ENCODE results near the gene SLC23A3. TPM values are rescaled to one million over a fixed set of nuclear protein-coding genes. Genes with fewer than 3 reads are reported as not detected.

The SLC23A3 gene
- total and polyA plus RNA-seq, 7 donors: 0.09 to 0.86 (median 0.14) TPM; not detected in 1

- Histone ChIP-seq H3K4me3 (no peak overlapping the region), H3K36me3 (ENCODE audit: insufficient read depth in 1 of 2, low read depth in 1 of 2) (no peaks in the 10 kb centered on the region), H3K27ac (no peak overlapping the region), H3K27me3 (ENCODE audit: insufficient read depth in 3 of 3, low read length in 2 of 3) (no peaks in the 10 kb centered on the region), H3K9me3 (no peaks in the 10 kb centered on the region), H3K4me1 (no peaks in the 10 kb centered on the region)
- no peak for TF ChIP-seq CTCF (IDR thresholded peaks at IDR 0.05)
- ATAC-seq: no peak
- intact Hi-C loops (cut with DNase I): loop anchor here (2.0 to 5.0 kb wide), 3 partner anchors 41 to 60 kb away; no protein-coding TSS in a partner anchor
- DNase-seq: no peak
- 56 to 73% (median 65%) methylated on average over 12 of the region's 12 CpGs for WGBS, 3 donors
Measured at GRCh38 chr2:219118504-219118903, 51.3 kb downstream of the SLC23A3 start.

- H3K36me3 ChIP-seq (ENCODE audit: insufficient read depth in 1 of 2, low read depth in 1 of 2): no peaks in the 10 kb centered on the region
- ATAC-seq (no peak), DNase-seq (no peak)
- H3K4me3 ChIP-seq: no peak overlapping the region
- no peak for TF ChIP-seq CTCF (IDR thresholded peaks at IDR 0.05)
- intact Hi-C loops (cut with DNase I): loop anchor here (5.0 kb wide), 2 partner anchors 40 to 45 kb away; no protein-coding TSS in a partner anchor
- 80 to 82% (median 81%) methylated on average over 8 of the region's 8 CpGs for WGBS, 3 donors
- H3K9me3 ChIP-seq: no peaks in the 10 kb centered on the region
- H3K27ac ChIP-seq: no peak overlapping the region
- no peaks in the 10 kb centered on the region for H3K4me1 ChIP-seq
- no peaks in the 10 kb centered on the region for H3K27me3 ChIP-seq (ENCODE audit: insufficient read depth in 3 of 3, low read length in 2 of 3)
Measured at GRCh38 chr2:219116776-219117646, 52.8 kb downstream of the SLC23A3 start.

GRCh38 chr2:219112651-219113338, 57.0 kb downstream of the SLC23A3 start:
- Histone ChIP-seq H3K4me1 (no peaks in the 10 kb centered on the region), H3K4me3 (no peak overlapping the region), H3K27ac (no peak overlapping the region), H3K27me3 (ENCODE audit: insufficient read depth in 3 of 3, low read length in 2 of 3) (no peaks in the 10 kb centered on the region), H3K9me3 (no peaks in the 10 kb centered on the region), H3K36me3 (ENCODE audit: insufficient read depth in 1 of 2, low read depth in 1 of 2) (no peaks in the 10 kb centered on the region)
- TF ChIP-seq CTCF (IDR thresholded peaks at IDR 0.05): no peak
- no peak for DNase-seq
- 86 to 87% (median 86%) methylated on average over 9 of the region's 9 CpGs for WGBS, 3 donors
- intact Hi-C loops (cut with DNase I): no loop called here
- ATAC-seq: no peak

- ATAC-seq: no peak
- peaks cover 3% of the 10 kb centered on the region for H3K4me1 ChIP-seq
- 93 to 96% (median 96%) methylated on average over 2 of the region's 2 CpGs for WGBS, 3 donors
- no peak overlapping the region for H3K4me3 ChIP-seq
- intact Hi-C loops (cut with DNase I): no loop called here
- no peaks in the 10 kb centered on the region for H3K9me3 ChIP-seq
- DNase-seq: no peak
- no peak for TF ChIP-seq CTCF (IDR thresholded peaks at IDR 0.05)
- no peaks in the 10 kb centered on the region for H3K27me3 ChIP-seq (ENCODE audit: insufficient read depth in 3 of 3, low read length in 2 of 3)
- no peaks in the 10 kb centered on the region for H3K36me3 ChIP-seq (ENCODE audit: insufficient read depth in 1 of 2, low read depth in 1 of 2)
- no peak overlapping the region for H3K27ac ChIP-seq
Measured at GRCh38 chr2:219112062-219112406, 57.8 kb downstream of the SLC23A3 start.

Other genes with a start within 250 kb of the SLC23A3 start
- gene CDK5R2, start 210.4 kb downstream of the SLC23A3 start, total RNA-seq: not detected
- gene CDK5R2, start 210.4 kb downstream of the SLC23A3 start, polyA plus RNA-seq: under 1 TPM in 1 of 3 donors, not detected in 2; 0.03 TPM
- gene FEV, start 184.8 kb downstream of the SLC23A3 start, total RNA-seq: not detected
- not detected for gene FEV, start 184.8 kb downstream of the SLC23A3 start, polyA plus RNA-seq
- not detected for gene CRYBA2, start 176.6 kb downstream of the SLC23A3 start, total RNA-seq
- gene CRYBA2, start 176.6 kb downstream of the SLC23A3 start, polyA plus RNA-seq: under 1 TPM in 1 of 3 donors, not detected in 2; 0.08 TPM
- gene CFAP65, start 128.5 kb downstream of the SLC23A3 start, total RNA-seq: not detected
- gene CFAP65, start 128.5 kb downstream of the SLC23A3 start, polyA plus RNA-seq: not detected
- not detected for gene IHH, start 109.1 kb downstream of the SLC23A3 start, total RNA-seq
- under 1 TPM in 2 of 3 donors, not detected in 1; 0.03 to 0.12 TPM for gene IHH, start 109.1 kb downstream of the SLC23A3 start, polyA plus RNA-seq
- gene NHEJ1, start 9.2 kb downstream of the SLC23A3 start, total RNA-seq: 10 to 100 TPM; 11.5 to 18.5 (median 13.4) TPM
- 10 to 100 TPM; 10.7 to 20.5 (median 15.5) TPM for gene NHEJ1, start 9.2 kb downstream of the SLC23A3 start, polyA plus RNA-seq
- 10 to 100 TPM; 58.5 to 76.0 (median 70.0) TPM for gene CNPPD1, start 6.9 kb upstream of the SLC23A3 start, total RNA-seq
- gene CNPPD1, start 6.9 kb upstream of the SLC23A3 start, polyA plus RNA-seq: 10 to 100 TPM; 71.0 to 81.5 (median 72.7) TPM
- gene RETREG2, start 8.2 kb upstream of the SLC23A3 start, total RNA-seq: 10 to 100 TPM; 28.1 to 38.1 (median 37.1) TPM
- 10 to 100 TPM; 36.5 to 71.4 (median 62.2) TPM for gene RETREG2, start 8.2 kb upstream of the SLC23A3 start, polyA plus RNA-seq
- 10 to 100 TPM; 19.0 to 26.6 (median 22.1) TPM for gene ZFAND2B, start 36.8 kb upstream of the SLC23A3 start, total RNA-seq
- 10 to 100 TPM; 22.4 to 46.2 (median 32.6) TPM for gene ZFAND2B, start 36.8 kb upstream of the SLC23A3 start, polyA plus RNA-seq
- 10 to 100 TPM; 24.4 to 55.7 (median 43.5) TPM for gene ABCB6, start 48.9 kb upstream of the SLC23A3 start, total RNA-seq
- gene ABCB6, start 48.9 kb upstream of the SLC23A3 start, polyA plus RNA-seq: 10 to 100 TPM; 31.0 to 64.9 (median 42.2) TPM
- 100 to 1,000 TPM; 111 to 180 (median 122) TPM for gene ATG9A, start 59.6 kb upstream of the SLC23A3 start, total RNA-seq
- gene ATG9A, start 59.6 kb upstream of the SLC23A3 start, polyA plus RNA-seq: 100 to 1,000 TPM in 1 of 3 donors, 10 to 100 TPM in 2; 41.6 to 107 (median 74.0) TPM
- 10 to 100 TPM in 3 of 4 donors, 1 to 10 TPM in 1; 9.3 to 29.4 (median 15.2) TPM for gene ANKZF1, start 59.8 kb upstream of the SLC23A3 start, total RNA-seq
- 10 to 100 TPM in 2 of 3 donors, 1 to 10 TPM in 1; 8.7 to 27.8 (median 14.9) TPM for gene ANKZF1, start 59.8 kb upstream of the SLC23A3 start, polyA plus RNA-seq
- 1 to 10 TPM in 1 of 4 donors, under 1 TPM in 3; 0.59 to 1.6 (median 0.92) TPM for gene GLB1L, start 75.4 kb upstream of the SLC23A3 start, total RNA-seq
- 1 to 10 TPM in 1 of 3 donors, under 1 TPM in 2; 0.55 to 3.7 (median 0.82) TPM for gene GLB1L, start 75.4 kb upstream of the SLC23A3 start, polyA plus RNA-seq
- 10 to 100 TPM; 11.6 to 16.7 (median 14.3) TPM for gene STK16, start 75.5 kb upstream of the SLC23A3 start, total RNA-seq
- gene STK16, start 75.5 kb upstream of the SLC23A3 start, polyA plus RNA-seq: 10 to 100 TPM; 15.8 to 38.5 (median 29.7) TPM
- not detected for gene TUBA4B, start 83.2 kb upstream of the SLC23A3 start, total RNA-seq
- gene TUBA4B, start 83.2 kb upstream of the SLC23A3 start, polyA plus RNA-seq: under 1 TPM in 1 of 3 donors, not detected in 2; 0.06 TPM
- 100 to 1,000 TPM; 522 to 707 (median 613) TPM for gene TUBA4A, start 83.9 kb upstream of the SLC23A3 start, total RNA-seq
- gene TUBA4A, start 83.9 kb upstream of the SLC23A3 start, polyA plus RNA-seq: 100 to 1,000 TPM; 291 to 618 (median 508) TPM
- 100 to 1,000 TPM in 3 of 4 donors, 10 to 100 TPM in 1; 93.1 to 173 (median 117) TPM for gene DNAJB2, start 109.3 kb upstream of the SLC23A3 start, total RNA-seq
- gene DNAJB2, start 109.3 kb upstream of the SLC23A3 start, polyA plus RNA-seq: 100 to 1,000 TPM in 2 of 3 donors, 10 to 100 TPM in 1; 99.6 to 204 (median 100) TPM
- gene PTPRN, start 139.4 kb upstream of the SLC23A3 start, total RNA-seq: 1 to 10 TPM in 1 of 4 donors, under 1 TPM in 1, not detected in 2; 0.91 to 1.1 TPM
- under 1 TPM; 0.03 to 0.17 (median 0.04) TPM for gene PTPRN, start 139.4 kb upstream of the SLC23A3 start, polyA plus RNA-seq
- not detected for gene RESP18, start 162.7 kb upstream of the SLC23A3 start, total RNA-seq
- not detected for gene RESP18, start 162.7 kb upstream of the SLC23A3 start, polyA plus RNA-seq
- 10 to 100 TPM; 60.9 to 88.3 (median 63.9) TPM for gene DNPEP, start 217.9 kb upstream of the SLC23A3 start, total RNA-seq
- 10 to 100 TPM; 46.7 to 93.1 (median 68.7) TPM for gene DNPEP, start 217.9 kb upstream of the SLC23A3 start, polyA plus RNA-seq
- gene DES, start 248.3 kb upstream of the SLC23A3 start, total RNA-seq: over 10,000 TPM; 12,653 to 14,820 (median 13,821) TPM
- gene DES, start 248.3 kb upstream of the SLC23A3 start, polyA plus RNA-seq: over 10,000 TPM in 2 of 3 donors, 1,000 to 10,000 TPM in 1; 8,143 to 13,925 (median 13,727) TPM